ENCODE measurements around the gene SPAG16.

Gene SPAG16

DNA sequence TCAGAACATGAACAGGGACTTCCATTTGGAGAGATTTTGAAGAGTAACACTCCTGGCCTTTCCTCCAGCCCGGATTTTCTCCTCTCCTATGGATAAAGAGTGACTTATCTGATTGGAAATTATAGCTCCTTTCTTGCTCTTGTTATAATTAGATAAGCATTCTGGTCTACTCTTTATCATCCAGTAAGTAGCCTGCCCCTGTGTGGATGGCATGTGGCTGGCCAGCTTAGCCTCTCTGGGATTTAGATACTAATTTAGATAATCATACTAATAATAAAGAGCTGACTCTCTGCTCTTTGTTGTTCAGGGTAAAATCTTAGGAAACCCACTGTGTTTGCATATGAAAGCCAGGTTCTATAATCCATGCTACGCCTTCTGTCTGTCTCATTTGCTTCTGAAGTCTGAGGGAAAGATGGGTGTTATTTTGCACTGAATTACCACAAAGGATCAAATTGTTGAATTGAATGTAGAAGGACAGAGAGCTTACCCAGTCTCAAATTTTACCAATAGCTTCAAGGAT, 438.8 kb downstream of the SPAG16 start:
- TF ChIP-seq, protein P1, sequence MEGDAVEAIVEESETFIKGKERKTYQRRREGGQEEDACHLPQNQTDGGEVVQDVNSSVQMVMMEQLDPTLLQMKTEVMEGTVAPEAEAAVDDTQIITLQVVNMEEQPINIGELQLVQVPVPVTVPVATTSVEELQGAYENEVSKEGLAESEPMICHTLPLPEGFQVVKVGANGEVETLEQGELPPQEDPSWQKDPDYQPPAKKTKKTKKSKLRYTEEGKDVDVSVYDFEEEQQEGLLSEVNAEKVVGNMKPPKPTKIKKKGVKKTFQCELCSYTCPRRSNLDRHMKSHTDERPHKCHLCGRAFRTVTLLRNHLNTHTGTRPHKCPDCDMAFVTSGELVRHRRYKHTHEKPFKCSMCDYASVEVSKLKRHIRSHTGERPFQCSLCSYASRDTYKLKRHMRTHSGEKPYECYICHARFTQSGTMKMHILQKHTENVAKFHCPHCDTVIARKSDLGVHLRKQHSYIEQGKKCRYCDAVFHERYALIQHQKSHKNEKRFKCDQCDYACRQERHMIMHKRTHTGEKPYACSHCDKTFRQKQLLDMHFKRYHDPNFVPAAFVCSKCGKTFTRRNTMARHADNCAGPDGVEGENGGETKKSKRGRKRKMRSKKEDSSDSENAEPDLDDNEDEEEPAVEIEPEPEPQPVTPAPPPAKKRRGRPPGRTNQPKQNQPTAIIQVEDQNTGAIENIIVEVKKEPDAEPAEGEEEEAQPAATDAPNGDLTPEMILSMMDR (IDR thresholded peaks at IDR 0.05; ENCODE audit: low read depth, low read length, missing control alignments) = no peak
- no peak for DNase-seq (ENCODE audit: low read depth)
- in situ Hi-C loops (cut with HindIII; ENCODE audit: low sequenced_read_pairs) = no loop called here
- no peak overlapping the region for H3K4me3 ChIP-seq (ENCODE audit: low read depth, low read length)

DNA sequence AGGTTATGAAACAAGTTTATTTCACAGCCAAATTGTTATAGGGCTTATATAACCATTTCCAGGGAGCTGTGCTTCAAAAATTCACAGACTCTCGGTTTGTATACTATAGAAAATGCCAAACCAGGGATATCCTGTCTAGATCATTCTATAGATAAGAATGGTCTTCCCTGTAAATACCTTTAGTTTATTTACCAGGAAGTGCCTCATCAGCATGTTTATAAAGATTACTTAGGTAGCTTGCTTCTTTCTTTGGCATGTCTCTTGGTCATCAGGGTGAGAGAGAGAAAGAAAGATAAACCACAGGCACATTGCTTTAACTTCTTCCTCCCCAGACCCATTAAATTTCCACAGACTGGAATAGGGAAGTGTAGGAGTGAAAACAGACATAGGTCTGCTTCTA, 439.4 kb downstream of the SPAG16 start:
- H3K4me3 ChIP-seq (ENCODE audit: low read depth, low read length) = no peak overlapping the region
- in situ Hi-C loops (cut with HindIII; ENCODE audit: low sequenced_read_pairs) = no loop called here
- no peak for DNase-seq (ENCODE audit: low read depth)
- TF ChIP-seq, protein P1 (IDR thresholded peaks at IDR 0.05; ENCODE audit: low read depth, low read length, missing control alignments) = no peak

DNA sequence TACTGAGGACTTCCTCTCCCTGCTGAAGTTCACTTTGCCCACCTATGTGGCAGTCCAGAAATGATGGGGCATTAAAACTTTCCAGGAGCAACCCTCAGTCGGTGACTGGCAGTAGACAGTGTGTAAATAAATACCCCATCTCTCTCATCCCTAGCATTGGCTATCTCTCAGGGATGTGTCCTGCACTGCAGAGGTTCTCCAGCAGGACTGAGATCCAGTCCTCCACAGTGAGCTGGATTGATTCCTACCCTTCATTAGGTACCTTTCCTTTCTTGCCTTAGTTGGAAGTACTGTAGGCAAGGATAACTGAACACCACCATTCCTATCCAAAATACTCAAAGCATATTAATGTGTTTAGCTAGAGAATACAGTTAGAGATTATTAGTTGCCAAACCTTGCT, 441.8 kb downstream of the SPAG16 start:
- TF ChIP-seq, protein P1 (IDR thresholded peaks at IDR 0.05; ENCODE audit: low read depth, low read length, missing control alignments) = no peak
- H3K4me3 ChIP-seq (ENCODE audit: low read depth, low read length) = no peak overlapping the region
- in situ Hi-C loops (cut with HindIII; ENCODE audit: low sequenced_read_pairs) = no loop called here
- no peak for DNase-seq (ENCODE audit: low read depth)

DNA sequence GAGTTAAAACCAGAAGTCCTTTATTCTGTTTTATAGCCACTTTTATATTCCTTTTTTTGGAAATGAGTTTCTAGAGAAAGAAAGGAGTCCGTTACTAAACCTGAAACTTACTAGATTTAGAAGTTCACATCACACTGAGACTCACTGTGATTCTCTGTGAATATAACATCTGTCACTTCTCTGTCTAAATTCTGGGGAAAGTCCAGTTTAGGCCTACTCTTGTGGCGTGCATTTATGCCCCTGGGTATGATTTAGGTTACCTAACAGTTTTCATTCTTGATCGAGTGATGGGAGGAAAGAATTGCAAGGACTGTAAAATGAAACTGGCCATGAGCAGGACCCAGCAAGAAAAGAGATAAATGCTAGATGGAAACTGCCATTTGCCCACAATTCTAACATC, 449.6 kb downstream of the SPAG16 start:
- TF ChIP-seq, protein P1 (IDR thresholded peaks at IDR 0.05; ENCODE audit: low read depth, low read length, missing control alignments) = no peak
- in situ Hi-C loops (cut with HindIII; ENCODE audit: low sequenced_read_pairs) = no loop called here

DNA sequence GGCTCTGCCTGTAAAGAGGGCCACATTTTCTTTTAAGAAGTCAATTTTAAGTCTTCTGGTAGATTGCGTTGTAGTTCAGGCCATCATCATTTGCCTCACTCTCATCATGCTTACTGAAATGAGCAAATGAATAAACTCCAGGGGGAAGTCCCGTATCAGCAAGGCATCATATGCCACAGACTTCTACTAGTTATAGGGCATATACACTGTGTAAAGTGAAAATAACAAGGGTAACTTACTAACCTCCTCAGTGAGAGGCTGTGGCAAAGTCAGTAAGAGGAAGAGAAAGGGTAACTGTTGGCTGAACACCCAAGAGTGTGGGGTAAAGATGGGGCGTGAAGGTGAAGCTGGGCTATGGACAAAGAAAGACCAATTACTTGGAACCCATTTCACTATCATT, 456.2 kb downstream of the SPAG16 start:
- H3K4me3 ChIP-seq (ENCODE audit: low read depth, low read length) = no peak overlapping the region
- in situ Hi-C loops (cut with HindIII; ENCODE audit: low sequenced_read_pairs) = no loop called here
- no peak for DNase-seq (ENCODE audit: low read depth)
- TF ChIP-seq, protein P1 (IDR thresholded peaks at IDR 0.05; ENCODE audit: low read depth, low read length, missing control alignments) = no peak

More for the DNA sequence above, 449.6 kb downstream of the SPAG16 start:
- DNase-seq (ENCODE audit: low read depth) = no peak
- H3K4me3 ChIP-seq (ENCODE audit: low read depth, low read length) = no peak overlapping the region

DNA sequence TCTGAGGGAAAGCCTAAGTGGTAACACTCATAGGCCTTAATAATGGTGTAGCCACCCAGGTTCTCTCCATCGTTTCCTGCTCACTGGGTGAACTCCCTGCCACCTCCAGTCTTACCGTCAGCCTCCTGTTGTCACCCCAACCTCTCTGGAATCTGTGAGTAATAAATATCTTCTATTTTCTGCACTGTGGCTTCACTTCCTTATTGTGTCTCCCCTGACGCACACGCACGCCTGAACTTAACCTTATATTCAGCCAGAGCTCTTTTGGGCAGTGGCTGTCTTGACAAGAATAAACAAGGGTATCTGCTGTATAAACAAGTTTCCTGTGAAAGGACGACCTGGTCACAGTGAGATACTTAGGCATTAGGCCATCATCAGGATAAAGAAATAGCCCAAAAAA, 467.2 kb downstream of the SPAG16 start:
- DNase-seq (ENCODE audit: low read depth) = no peak
- TF ChIP-seq, protein P1 (IDR thresholded peaks at IDR 0.05; ENCODE audit: low read depth, low read length, missing control alignments) = no peak
- in situ Hi-C loops (cut with HindIII; ENCODE audit: low sequenced_read_pairs) = no loop called here
- H3K4me3 ChIP-seq (ENCODE audit: low read depth, low read length) = no peak overlapping the region

DNA sequence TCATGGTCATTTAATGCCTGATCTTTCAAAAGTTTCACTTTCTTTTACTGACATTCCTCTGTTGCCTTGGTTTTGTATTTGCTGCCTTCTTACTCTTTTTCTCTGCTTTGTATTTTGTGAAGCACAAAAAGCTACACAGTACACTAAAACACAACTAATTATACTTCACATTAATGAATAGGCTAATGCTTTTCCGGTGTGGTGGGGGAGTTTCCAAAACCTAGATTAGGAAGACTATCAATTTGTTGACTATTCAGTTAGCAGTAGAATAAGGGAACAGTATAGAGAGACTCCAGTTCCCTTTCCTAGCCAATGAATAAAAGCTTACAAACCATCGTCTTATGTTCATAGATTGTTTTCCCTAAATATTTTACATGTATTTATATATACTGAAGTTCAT, 468.3 kb downstream of the SPAG16 start:
- in situ Hi-C loops (cut with HindIII; ENCODE audit: low sequenced_read_pairs) = no loop called here
- no peak overlapping the region for H3K4me3 ChIP-seq (ENCODE audit: low read depth, low read length)
- TF ChIP-seq, protein P1 (IDR thresholded peaks at IDR 0.05; ENCODE audit: low read depth, low read length, missing control alignments) = no peak
- DNase-seq (ENCODE audit: low read depth) = no peak

All from astrocyte of the cerebellum (primary cell).